ENCODE measurements around the gene C2orf92.
"Not testable (repeated sequence)": the region's sequence is repeated elsewhere in the genome, so short reads cannot be mapped to it uniquely, and the experiment has no call there.

C2orf92 gene

GRCh38 chr2:97695744-97696143, 26.2 kb downstream of the C2orf92 start:
- no peak for DNase-seq

- peak; percentile 93 for DNase-seq
These were observed 28.0 kb downstream of the C2orf92 start for GRCh38 chr2:97697252-97698235.

- no peak for DNase-seq
These were observed 29.0 kb downstream of the C2orf92 start for GRCh38 chr2:97698530-97698929.

GRCh38 chr2:97699765-97700444, 30.4 kb downstream of the C2orf92 start:
- peak; percentile 65 for DNase-seq

GRCh38 chr2:97701186-97701585, 31.7 kb downstream of the C2orf92 start:
- DNase-seq = no peak

GRCh38 chr2:97701851-97702465, 32.4 kb downstream of the C2orf92 start:
- DNase-seq = no peak

- no peak for DNase-seq
These were observed 33.4 kb downstream of the C2orf92 start for GRCh38 chr2:97702731-97703470.

GRCh38 chr2:97703741-97704140, 34.2 kb downstream of the C2orf92 start:
- DNase-seq = no peak

- DNase-seq = no peak
These were observed 35.5 kb downstream of the C2orf92 start for GRCh38 chr2:97704989-97705388.

GRCh38 chr2:97706112-97706511, 36.6 kb downstream of the C2orf92 start:
- DNase-seq = no peak

- no peak for DNase-seq
These were observed 37.3 kb downstream of the C2orf92 start for GRCh38 chr2:97706708-97707345.

GRCh38 chr2:97707362-97708047, 38.0 kb downstream of the C2orf92 start:
- DNase-seq = no peak

- no peak for DNase-seq
These were observed 38.5 kb downstream of the C2orf92 start for GRCh38 chr2:97708048-97708380.

GRCh38 chr2:97708608-97709007, 39.1 kb downstream of the C2orf92 start:
- peak; percentile 19 for DNase-seq

- DNase-seq = peak; percentile 13
These were observed 41.8 kb downstream of the C2orf92 start for GRCh38 chr2:97711394-97711711.

- DNase-seq = not testable (repeated sequence)
These were observed 42.7 kb downstream of the C2orf92 start for GRCh38 chr2:97712175-97712574.

GRCh38 chr2:97712693-97713295, 43.3 kb downstream of the C2orf92 start:
- DNase-seq = no peak

- peak; percentile 31 for DNase-seq
These were observed 44.0 kb downstream of the C2orf92 start, which contains the start of gene ZAP70 for GRCh38 chr2:97713296-97714083. ZAP70 (plus strand) TSS chr2:97713576; CDS start chr2:97724037, 10,461 bp downstream.

GRCh38 chr2:97714084-97714949, 44.8 kb downstream of the C2orf92 start:
- no peak for DNase-seq
